Astrocyte of the hippocampus (primary cell): ENCODE data around the gene TDRD9.

ENCODE experiments used
- DNase-seq: peaks from one replicate; pipeline ENCODE4 v3.0.0; 2011; ENCODE audit warnings: low read depth, low spot score

TDRD9 gene

DNA sequence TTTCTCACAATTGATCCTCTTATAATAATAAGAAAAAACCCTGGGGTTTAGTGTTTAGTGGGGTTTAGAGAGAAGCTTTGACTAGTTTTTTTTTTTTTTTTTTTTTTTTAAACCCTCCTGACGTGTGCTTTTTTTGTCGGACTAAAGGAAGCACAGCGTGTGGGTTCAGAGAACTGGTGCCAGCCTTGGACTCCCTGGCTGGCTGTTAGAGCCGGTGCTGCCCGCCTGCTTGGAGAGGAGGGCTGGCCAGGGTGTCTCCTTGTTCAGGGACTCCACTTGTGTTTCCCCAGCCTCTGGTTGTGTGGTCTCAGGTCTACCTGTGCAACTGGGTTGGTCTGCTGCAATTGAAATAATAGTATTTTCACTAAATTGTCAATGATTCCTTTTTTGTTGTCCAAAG lies 103.1 kb downstream of the TDRD9 start:
- DNase-seq = no peak

DNA sequence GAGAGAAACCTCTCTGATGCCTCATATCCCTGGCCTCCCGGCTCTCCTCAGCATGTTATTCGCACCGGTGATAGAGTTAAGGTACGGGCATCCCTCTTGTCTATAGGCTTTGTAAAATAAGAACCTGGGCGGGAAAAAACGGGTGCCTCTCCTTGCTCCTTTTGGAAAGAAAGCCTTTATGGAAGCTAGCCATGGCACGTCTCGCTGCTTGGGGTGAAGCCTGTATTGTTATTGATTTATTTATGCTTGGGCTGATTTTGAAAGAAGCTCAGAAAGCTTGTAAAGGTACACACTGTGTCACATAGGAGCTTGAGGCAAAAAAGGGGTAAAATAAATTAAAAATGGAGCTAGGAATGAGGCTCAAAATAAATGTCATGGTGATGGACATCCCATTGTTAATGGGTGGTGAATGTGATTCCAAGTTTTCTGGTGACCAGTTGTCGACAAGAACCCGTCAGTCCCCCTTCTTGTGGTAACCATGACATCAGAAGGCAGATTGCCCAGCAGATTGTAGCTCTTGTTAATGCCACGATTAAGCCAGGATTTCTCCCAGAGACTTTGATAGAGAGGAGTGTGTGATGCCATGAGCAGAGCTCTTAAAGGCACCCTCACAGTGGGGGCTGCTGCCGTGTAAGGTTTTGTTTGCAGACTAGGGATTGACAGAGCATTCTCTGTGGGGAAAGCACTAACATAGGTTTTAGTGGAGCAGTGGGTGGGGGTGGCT lies 106.9 kb downstream of the TDRD9 start:
- DNase-seq = peak; percentile 25

DNA sequence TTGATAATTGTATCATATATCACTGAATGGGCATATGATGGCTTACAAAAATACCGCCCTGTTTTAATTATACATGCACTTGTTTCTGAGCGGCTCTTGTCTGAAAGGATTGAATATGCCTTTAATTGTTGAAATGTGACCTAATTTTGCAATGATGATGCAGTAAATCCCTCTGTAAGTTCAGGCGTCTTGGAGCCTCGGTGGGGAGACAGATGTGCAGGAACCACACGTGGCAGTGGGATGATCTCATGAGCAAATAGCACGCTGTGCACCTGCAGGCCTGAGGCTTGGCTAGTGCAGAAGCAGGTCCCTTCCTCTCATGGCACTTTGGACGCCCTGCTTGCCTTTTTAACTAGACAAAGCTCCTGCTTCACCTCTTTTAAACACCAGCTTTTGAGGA lies 108.0 kb downstream of the TDRD9 start:
- no peak for DNase-seq

DNA sequence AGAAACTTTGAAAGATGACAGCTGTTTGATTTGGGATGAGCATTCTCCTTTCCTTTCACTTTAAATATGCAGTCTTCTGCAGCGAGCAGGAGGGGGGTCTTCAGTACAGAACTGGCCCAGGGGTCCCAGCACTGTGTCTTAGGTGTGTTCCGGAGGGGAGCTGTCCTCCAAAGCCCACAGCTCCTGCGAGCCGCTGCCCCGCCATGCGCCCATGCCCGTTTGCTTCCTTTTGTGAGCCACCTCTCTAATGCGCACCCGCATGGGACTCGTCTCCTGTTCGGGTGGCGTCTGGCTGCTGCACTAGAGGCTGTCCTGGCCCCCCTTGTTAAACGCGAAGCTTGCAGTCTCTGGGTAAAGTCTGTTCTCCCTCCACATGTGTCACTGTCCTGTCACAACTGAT lies 108.8 kb downstream of the TDRD9 start:
- DNase-seq = no peak

DNA sequence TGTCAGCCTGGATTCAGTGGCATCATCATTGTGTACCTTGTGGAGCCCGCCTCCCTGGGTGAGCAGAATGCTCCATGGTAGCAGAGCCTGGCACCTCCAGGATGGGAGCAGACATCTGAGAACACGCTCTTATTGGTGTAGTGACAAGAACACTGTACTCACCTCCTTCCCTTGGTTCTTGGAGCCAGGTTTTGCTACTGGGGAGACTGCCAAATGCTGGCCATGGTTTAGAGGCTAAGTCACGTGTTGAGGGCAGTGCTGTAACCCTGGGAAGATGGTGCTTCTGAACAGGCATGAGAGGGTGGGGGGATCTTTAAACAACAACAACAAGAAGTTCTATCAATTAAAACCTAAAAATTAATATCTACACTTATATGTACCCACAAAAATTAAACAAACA lies 109.6 kb downstream of the TDRD9 start:
- no peak for DNase-seq

DNA sequence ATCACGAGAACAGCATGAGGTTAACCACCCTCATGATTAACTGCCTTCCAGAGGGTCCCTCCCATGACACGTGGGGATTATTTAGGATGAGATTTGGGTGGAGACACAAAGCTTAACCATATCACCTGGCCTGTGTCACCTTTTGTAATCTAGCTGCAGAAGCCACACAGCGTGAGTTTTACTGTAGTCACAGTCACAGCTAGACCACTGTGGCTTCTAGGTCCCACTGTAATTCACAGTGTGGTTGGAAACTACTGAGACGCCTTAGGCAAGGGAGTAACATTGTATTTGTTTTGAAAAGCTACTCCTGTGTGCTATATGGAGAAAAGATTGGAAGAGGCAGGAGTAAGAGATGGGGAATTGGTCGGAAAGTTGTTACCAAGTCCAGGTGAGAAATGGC lies 111.0 kb downstream of the TDRD9 start:
- DNase-seq = no peak

DNA sequence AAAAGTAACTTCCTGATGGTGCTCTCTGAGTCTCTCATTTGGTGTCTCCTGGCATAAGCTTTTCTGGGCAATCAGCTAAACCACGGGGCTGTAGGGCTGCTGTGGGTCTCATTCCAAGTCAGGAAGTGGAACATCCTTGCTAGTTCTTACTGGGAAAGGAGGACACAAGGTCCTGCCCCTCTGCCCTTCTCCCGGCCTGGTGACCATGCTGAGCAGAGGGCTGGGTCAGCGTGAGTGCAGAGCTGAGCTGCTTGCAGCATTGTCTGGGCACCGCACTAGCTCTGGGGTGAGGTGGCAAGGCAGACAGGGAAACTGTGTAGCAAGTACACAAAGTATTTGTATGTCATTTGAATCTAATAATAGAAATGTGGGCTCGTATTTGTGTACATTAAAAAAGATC lies 112.3 kb downstream of the TDRD9 start:
- DNase-seq = no peak

DNA sequence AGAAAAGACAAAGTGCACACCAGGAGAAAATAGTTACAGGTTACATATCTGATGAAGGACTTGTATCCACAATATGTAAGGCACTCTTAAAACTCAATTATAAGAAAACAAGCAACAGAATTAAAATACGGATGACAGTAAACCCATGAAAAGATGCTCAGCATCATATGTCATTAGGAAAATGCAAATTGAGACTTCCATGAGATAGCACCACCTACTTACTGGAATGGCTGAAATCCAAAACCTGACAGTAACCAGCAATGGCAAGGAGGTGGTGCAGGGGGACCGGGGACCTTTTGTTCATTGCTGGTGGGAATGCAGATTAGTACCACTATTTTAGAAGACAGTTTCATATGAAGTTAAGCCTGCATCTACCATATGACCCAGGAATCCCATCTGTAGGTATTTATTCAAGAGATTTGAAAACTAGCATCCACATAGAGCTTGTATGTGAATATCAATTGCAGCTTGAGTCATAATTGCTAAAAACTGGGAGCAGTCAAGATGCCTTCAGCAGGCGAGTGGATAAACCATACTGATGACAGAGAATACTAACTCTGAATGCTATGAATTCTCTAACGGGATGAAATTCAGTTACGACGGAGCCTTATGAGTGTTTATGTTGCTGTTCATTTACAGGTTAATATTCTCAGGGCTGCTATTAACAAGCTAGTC lies 113.3 kb downstream of the TDRD9 start:
- no peak for DNase-seq

DNA sequence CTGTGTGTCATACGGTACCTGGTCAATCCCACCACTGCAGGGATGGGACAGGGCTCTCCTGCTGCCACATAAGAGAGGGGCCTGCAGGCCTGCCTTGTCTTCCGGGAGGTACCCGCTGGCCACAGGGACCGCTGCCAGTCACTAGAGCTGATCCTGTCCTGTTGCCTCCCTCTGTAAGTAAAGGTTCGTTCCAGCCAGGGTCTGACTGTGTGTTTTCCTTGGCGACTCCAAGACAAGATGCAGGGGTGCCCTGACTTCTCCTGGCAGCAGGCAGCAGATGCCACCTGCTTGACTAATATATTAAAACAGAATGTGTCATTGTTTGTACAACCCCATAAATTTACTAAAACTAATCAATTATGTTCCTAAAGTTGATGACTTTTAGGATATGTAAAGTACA lies 115.8 kb downstream of the TDRD9 start:
- no peak for DNase-seq

DNA sequence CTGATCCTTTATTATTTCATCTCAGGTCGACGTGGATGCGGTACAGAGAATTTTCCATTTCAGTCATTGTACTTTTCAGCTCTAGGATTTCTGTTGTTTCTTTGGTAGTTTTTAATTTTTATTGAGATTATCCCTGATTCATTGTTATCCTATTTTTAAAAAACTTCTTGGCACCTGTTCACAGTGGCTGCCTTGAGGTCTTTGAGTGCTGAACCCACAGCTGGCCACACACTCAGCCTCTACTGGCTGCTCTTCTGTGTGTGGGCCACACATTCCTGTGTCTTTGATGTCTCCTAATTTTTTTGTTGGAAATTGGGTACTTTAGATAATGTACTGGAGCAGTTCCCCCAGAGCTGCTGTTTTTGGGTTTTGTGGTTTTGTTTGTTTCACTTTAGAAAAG lies 119.5 kb downstream of the TDRD9 start:
- DNase-seq = no peak

DNA sequence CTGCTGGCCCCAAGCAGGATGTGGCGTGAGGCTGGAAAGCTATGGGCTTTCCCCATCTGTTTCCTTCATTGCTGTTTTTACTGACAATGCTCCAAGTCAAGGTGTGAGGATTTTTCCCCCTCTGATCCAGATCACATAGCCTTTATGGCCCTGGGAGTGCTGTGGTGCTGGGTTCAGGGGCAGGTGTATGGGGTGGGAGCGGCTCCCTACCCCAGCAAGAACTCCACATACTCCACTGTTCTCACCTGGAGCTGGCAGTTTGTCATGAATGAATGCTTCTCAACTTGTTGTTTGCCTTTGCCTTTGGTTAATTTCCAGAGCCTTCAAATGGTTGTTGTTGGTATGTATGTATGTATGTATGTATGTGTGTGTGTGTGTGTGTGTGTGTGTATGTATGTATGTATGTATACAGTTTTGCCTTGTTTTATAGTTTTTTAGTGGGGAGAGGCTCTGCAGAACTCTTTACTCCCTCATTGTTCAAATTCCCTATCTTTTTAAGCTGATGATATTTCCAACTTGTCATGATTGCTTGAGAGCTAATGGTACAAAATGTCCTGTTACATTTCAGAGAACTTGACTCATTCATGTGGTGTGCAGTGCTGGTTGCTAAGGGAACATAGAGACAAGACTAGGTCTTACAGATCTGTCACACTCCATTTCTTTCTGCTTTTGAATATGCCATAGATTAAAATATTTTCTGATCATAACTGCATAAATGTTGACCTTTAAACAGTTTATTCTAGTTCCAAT lies 120.7 kb downstream of the TDRD9 start:
- DNase-seq = peak; percentile 45

DNA sequence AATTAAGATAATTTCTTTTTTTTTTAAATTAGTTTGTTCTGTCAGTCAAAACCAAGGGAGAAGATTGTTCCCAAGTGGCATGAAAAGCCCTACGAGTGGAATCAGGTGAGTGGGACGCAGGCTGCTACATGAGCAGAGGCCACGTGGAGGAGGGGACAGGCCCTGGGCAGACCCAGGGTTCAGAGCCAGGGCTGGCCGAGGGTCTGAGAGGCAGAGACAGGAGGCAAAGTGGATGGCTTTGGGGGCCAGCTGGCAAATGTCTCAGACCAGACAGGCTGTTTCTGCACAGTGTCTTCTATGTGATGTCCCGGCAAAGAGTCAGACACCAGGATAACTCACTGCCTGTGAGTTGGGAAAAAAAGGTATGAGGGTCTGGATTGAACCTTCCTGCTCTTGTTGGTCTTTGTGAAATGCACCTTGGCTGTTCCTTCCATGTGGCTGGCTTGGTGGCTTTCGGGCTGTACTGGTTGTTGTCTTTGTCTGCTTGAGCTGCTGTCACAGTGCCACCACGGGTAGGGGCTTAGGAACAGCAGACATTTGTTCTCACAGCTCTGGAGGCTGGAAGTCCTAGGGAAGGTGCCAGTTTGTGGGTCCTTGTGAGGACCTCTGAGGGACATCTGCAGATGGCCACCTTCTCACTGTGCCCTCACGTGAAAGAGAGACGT lies 121.5 kb downstream of the TDRD9 start:
- no peak for DNase-seq

DNA sequence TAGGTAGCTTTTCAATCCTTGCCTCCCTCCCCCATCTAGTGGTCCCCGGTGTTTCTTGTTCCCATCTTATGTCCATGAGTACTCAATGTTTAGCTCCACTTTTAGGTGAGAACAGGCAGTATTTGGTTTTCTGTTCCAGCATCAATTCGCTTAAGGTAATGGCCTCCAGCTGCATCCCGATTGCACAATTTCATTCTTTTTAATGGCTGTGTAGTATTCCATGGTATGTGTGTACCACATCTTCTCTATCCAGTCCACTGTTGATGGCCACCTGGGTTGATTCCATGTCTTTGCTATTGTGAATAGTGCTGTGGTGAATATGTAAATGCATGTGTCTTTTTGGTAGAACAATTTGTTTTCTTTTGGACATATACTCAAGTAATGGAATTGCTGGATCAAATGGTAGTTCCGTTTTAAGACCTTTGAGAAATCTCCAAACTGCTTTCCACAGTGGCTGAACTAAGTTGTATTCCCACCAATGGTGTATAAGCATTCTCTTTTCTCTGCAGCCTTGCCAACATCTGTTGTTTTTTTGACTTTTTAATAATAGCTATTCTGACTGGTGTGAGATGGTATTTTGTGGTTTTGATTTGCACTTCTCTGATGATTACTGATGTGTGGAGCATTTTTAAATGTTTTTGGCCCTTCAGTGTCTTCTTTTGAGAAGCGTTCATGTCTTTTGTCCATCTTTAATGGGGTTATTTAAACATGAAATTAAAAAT lies 123.0 kb downstream of the TDRD9 start:
- DNase-seq = no peak

DNA sequence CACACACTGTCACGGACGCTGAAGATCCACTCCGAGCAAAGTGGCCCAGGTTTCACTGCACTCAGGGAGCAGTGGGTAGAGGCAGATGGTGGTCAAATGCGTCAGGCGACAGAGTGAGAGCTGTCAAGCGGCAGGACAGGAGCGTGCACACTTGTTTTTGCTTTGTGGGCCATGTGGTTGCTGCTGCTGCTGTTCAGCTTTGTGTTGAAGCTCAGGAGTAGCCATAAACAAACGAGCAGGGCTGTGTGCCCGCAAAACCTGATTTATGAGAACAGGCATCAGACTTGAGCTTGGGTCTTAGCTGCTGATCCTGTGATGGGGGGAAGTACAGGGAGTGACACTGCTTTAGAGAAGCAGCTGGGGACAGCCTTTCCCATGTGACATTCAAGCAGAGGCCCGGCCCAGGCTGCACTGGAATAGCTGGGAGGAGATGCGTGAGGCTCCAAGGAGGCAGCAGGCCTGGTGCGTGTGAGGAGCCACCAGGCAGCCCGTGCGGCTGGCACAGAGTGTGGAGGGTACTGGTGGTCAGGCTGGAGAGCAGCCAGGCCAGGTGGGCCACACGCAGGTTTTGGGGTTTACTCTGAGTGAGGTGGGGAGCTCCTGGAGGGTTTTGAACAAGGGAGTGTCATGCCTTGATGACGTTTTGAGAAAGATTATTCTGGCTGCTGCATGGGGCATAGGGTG lies 126.1 kb downstream of the TDRD9 start:
- DNase-seq = no peak

DNA sequence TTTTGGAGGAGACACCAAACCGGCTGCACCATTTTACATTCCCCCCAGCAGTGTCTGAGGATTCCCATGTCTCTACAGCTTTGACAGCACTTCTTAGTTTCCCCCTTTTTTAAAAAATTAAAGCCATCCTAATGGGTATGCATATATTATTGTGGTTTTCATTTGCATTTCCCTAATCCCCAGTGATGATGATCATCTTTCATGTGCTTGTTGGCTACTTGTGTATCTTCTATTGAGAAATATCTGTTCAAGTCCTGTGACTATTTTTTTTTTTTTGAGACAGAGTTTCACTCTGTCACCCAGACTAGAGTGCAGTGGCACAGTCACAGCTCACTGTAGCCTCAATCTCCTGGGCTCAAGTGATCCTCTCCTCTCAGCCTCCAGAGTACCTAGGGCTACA lies 134.0 kb downstream of the TDRD9 start:
- DNase-seq = no peak

DNA sequence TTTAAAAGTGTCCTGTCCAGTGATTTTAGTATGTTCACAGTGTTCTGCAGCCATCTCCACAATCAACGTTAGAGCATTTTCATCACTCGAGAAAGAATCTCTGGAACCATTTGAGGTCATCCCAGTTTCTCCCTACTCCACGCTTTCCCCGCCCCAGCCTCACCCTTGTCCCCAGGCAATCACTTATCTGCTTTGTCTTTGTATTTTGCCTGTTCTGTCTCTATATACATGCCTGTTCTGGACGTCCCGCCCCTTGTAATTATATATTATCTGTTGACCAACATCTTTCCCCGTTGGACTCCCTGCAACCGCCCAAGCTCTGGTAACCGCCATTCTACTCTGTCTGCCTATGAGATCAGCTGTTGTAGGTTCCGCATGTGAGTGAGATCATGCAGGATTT lies 135.7 kb downstream of the TDRD9 start:
- DNase-seq = no peak

DNA sequence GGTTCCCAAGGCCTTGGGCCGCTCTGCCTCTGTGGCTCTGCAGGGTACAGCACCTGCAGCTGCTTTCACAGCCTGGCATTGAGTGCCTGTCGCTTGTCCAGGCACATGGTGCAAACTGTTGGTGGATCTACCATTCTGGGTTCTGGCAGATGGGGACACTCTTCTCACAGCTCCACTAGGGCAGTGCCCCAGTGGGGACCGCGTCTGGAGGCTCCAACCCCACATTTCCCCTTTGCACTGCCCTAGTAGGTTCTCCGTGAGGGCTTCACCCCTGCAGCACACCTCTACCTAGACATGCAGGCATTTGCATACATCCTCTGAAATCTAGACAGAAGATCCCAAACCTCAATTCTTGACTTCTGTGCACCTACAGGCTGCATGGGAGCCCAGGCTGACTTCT lies 138.0 kb downstream of the TDRD9 start:
- DNase-seq = no peak

DNA sequence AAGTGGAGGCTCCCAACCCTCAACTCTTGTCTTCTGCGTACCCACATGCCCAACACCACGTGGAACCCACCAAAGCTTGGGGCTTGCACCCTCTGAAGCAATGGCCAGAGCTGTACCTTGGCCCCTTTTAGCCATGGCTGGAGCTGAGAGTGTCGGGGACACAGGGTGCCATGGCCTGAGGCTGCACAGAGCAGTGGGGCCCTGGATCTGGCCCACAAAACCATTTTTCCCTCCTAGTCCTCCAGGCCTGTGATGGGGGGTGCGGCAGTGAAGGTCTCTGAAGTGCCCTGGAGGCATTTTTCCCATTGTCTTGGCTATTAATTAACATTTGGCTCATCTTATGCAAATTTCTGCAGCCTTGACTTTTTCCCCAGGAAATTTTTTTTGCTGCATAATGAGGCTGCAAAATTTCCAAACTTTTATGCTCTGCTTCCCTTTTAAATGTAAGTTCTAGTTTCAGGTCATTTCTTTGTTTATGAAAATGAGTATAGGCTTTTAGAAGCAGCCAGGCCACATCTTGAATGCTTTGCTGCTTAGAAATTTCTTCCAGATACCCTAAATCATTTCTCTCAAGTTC lies 138.6 kb downstream of the TDRD9 start:
- no peak for DNase-seq

DNA sequence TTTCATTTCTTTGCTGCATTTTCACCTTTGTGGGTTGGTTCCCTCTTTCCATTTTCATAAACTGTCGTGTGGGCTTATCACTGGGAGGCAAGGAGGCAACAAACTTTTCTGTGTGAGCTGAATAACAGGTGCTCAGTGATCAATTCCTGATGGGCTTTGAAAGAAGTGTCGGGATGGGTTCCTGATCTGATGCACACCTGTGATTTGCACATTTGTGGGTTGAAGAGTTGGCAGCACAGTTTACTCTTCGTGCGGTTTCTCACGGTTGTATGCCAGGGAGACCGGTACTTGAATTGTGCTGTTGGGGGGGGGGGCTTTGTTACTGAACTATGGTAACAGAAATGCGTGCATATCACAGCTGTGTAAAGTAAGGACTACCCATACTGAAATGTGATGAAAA lies 141.3 kb downstream of the TDRD9 start:
- DNase-seq = no peak

DNA sequence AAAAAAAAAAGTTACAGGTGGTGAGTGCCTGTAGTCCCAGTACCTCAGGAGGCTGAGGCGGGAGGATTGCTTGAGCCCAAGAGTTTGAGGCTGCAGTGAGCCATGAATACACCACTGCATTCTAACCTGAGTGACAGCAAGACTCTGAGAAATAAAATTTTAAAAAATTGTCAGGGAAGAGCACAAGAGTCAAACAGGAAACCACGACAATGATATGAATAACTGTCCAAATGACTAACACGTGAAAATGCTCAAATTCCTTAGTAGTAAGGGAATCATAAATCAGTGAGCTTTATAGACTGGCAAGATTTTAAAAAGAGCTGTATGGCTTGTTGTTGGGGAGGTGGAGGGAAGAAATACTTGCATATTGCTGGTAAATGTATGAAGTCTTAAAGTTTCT lies 144.3 kb downstream of the TDRD9 start:
- DNase-seq = no peak

DNA sequence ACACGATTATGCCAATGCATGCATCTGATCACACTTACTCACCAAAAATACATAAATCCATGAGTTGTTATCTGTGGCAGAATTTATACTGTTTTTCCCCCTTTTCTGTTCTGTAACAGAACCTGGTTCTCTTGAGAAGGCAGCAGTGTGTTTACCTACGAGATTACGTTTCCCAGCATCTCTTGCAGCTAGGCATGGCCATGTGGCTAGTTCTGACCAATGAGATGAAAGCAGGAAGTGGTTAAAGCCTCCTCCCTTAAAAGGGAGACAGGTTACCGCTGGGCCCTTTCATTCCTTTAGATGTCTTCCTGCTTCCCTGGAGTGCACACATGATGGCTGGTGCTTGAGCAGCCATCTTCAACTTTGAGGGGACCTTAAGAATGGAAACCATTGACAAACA lies 145.5 kb downstream of the TDRD9 start:
- DNase-seq = no peak
